ENCODE results near the gene GABRP. TPM values are rescaled to one million over a fixed set of nuclear protein-coding genes. Genes with fewer than 3 reads are reported as not detected.

GABRP gene
- total RNA-seq, 1 donor = under 0.01 TPM

GRCh38 chr5:170769246-170769645 is 14.3 kb upstream of the GABRP start:
- no peak overlapping the region for H3K27ac ChIP-seq (ENCODE audit: low read depth, low read length)
- no peak overlapping the region for H3K4me3 ChIP-seq (ENCODE audit: insufficient read depth, low read length)
- H3K36me3 ChIP-seq (ENCODE audit: insufficient read depth, low read length) = no peaks in the 10 kb centered on the region
- no peak for DNase-seq (ENCODE audit: insufficient read length, low spot score, missing footprints)
- no peak overlapping the region for H3K4me2 ChIP-seq (ENCODE audit: insufficient read depth, low read length)
- peaks cover 8% of the 10 kb centered on the region for H3K27me3 ChIP-seq (ENCODE audit: insufficient read depth, low read length)
- no peak for TF ChIP-seq CTCF (IDR thresholded peaks at IDR 0.05; ENCODE audit: extremely low read depth, low read depth, low read length)
- no peaks in the 10 kb centered on the region for H3K9me3 ChIP-seq (ENCODE audit: low read depth, low read length)
- H2AFZ ChIP-seq (ENCODE audit: low read length) = no peak overlapping the region
- H3K4me1 ChIP-seq (ENCODE audit: insufficient read depth, low read length) = no peaks in the 10 kb centered on the region
- H4K20me1 ChIP-seq (ENCODE audit: insufficient read depth, low read length) = no peaks in the 10 kb centered on the region
- no peaks in the 10 kb centered on the region for H3K79me2 ChIP-seq (ENCODE audit: insufficient read depth, low read length)

GRCh38 chr5:170769898-170770416 is 13.6 kb upstream of the GABRP start:
- Histone ChIP-seq H3K4me1 (ENCODE audit: insufficient read depth, low read length) (no peaks in the 10 kb centered on the region), H3K4me2 (ENCODE audit: insufficient read depth, low read length) (no peak overlapping the region), H4K20me1 (ENCODE audit: insufficient read depth, low read length) (no peaks in the 10 kb centered on the region), H3K27ac (ENCODE audit: low read depth, low read length) (no peak overlapping the region), H3K9me3 (ENCODE audit: low read depth, low read length) (no peaks in the 10 kb centered on the region), H3K36me3 (ENCODE audit: insufficient read depth, low read length) (no peaks in the 10 kb centered on the region), H3K27me3 (ENCODE audit: insufficient read depth, low read length) (peaks cover 8% of the 10 kb centered on the region), H3K4me3 (ENCODE audit: insufficient read depth, low read length) (no peak overlapping the region), H2AFZ (ENCODE audit: low read length) (no peak overlapping the region), H3K79me2 (ENCODE audit: insufficient read depth, low read length) (no peaks in the 10 kb centered on the region)
- TF ChIP-seq CTCF (IDR thresholded peaks at IDR 0.05; ENCODE audit: extremely low read depth, low read depth, low read length) = no peak
- no peak for DNase-seq (ENCODE audit: insufficient read length, low spot score, missing footprints)

GRCh38 chr5:170771496-170771895 is 12.0 kb upstream of the GABRP start:
- no peaks in the 10 kb centered on the region for H3K79me2 ChIP-seq (ENCODE audit: insufficient read depth, low read length)
- no peak overlapping the region for H3K4me2 ChIP-seq (ENCODE audit: insufficient read depth, low read length)
- TF ChIP-seq CTCF (IDR thresholded peaks at IDR 0.05; ENCODE audit: extremely low read depth, low read depth, low read length) = no peak
- no peaks in the 10 kb centered on the region for H4K20me1 ChIP-seq (ENCODE audit: insufficient read depth, low read length)
- no peaks in the 10 kb centered on the region for H3K36me3 ChIP-seq (ENCODE audit: insufficient read depth, low read length)
- H3K27me3 ChIP-seq (ENCODE audit: insufficient read depth, low read length) = peaks cover 8% of the 10 kb centered on the region
- H3K4me3 ChIP-seq (ENCODE audit: insufficient read depth, low read length) = no peak overlapping the region
- H3K27ac ChIP-seq (ENCODE audit: low read depth, low read length) = no peak overlapping the region
- DNase-seq (ENCODE audit: insufficient read length, low spot score, missing footprints) = no peak
- no peaks in the 10 kb centered on the region for H3K9me3 ChIP-seq (ENCODE audit: low read depth, low read length)
- no peaks in the 10 kb centered on the region for H3K4me1 ChIP-seq (ENCODE audit: insufficient read depth, low read length)
- no peak overlapping the region for H2AFZ ChIP-seq (ENCODE audit: low read length)

- no peak for TF ChIP-seq CTCF (IDR thresholded peaks at IDR 0.05; ENCODE audit: extremely low read depth, low read depth, low read length)
Observed at GRCh38 chr5:170773024-170773985, 10.2 kb upstream of the GABRP start.

More at GRCh38 chr5:170773024-170773985, 10.2 kb upstream of the GABRP start:
- Histone ChIP-seq H3K4me1 (ENCODE audit: insufficient read depth, low read length) (no peaks in the 10 kb centered on the region), H3K79me2 (ENCODE audit: insufficient read depth, low read length) (no peaks in the 10 kb centered on the region), H4K20me1 (ENCODE audit: insufficient read depth, low read length) (no peaks in the 10 kb centered on the region), H3K9me3 (ENCODE audit: low read depth, low read length) (no peaks in the 10 kb centered on the region), H3K36me3 (ENCODE audit: insufficient read depth, low read length) (no peaks in the 10 kb centered on the region), H3K4me2 (ENCODE audit: insufficient read depth, low read length) (no peak overlapping the region), H3K27me3 (ENCODE audit: insufficient read depth, low read length) (peaks cover 8% of the 10 kb centered on the region), H3K4me3 (ENCODE audit: insufficient read depth, low read length) (no peak overlapping the region), H3K27ac (ENCODE audit: low read depth, low read length) (no peak overlapping the region), H2AFZ (ENCODE audit: low read length) (no peak overlapping the region)
- DNase-seq (ENCODE audit: insufficient read length, low spot score, missing footprints) = no peak
